ENCODE data around the gene GRIA4.

DNA sequence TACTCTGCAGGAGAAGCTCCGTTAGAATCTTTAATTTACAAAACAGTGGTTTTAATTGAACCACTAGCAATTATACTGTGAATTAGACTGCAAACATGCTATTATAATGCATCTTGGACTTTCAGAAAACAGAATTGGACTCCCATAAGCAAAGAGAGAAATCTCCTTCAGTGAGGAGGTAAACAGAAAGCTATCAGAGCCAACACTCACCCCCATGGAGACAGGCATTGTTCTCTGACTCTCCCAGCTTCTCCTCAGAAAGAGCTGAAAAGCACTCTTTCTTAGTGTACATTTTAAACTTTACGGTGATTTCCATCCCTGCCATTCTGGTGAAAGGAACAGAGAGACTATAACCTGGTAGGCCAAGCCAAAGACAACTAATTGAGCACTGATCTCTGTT lies 176.9 kb downstream of the GRIA4 start:
- no peak for TF ChIP-seq POLR2A (IDR thresholded peaks at IDR 0.05; ENCODE audit: low read depth, low read length)
- no peak for TF ChIP-seq TAF1 (IDR thresholded peaks at IDR 0.05; ENCODE audit: low read depth, low read length)
- TF ChIP-seq POLR2AphosphoS5 (IDR thresholded peaks at IDR 0.05; ENCODE audit: low read depth, low read length) = no peak
- no peak for TF ChIP-seq SPI1 (IDR thresholded peaks at IDR 0.05; ENCODE audit: low read depth, low read length)
- TF ChIP-seq POU2F2 (IDR thresholded peaks at IDR 0.05; ENCODE audit: low read depth, low read length) = no peak
